Activated gamma-delta T cell treated with anti-CD3 and anti-CD28 coated beads, Interleukin-2, amount 50 U/mL, for 16 hours (primary cell): Measurements from ENCODE around the gene SLC6A3.

Experiments
- DNase-seq: peaks from one replicate; pipeline ENCODE4 v3.0.0-alpha.2; 2020; ENCODE audit warnings: low read depth

Gene SLC6A3

DNA sequence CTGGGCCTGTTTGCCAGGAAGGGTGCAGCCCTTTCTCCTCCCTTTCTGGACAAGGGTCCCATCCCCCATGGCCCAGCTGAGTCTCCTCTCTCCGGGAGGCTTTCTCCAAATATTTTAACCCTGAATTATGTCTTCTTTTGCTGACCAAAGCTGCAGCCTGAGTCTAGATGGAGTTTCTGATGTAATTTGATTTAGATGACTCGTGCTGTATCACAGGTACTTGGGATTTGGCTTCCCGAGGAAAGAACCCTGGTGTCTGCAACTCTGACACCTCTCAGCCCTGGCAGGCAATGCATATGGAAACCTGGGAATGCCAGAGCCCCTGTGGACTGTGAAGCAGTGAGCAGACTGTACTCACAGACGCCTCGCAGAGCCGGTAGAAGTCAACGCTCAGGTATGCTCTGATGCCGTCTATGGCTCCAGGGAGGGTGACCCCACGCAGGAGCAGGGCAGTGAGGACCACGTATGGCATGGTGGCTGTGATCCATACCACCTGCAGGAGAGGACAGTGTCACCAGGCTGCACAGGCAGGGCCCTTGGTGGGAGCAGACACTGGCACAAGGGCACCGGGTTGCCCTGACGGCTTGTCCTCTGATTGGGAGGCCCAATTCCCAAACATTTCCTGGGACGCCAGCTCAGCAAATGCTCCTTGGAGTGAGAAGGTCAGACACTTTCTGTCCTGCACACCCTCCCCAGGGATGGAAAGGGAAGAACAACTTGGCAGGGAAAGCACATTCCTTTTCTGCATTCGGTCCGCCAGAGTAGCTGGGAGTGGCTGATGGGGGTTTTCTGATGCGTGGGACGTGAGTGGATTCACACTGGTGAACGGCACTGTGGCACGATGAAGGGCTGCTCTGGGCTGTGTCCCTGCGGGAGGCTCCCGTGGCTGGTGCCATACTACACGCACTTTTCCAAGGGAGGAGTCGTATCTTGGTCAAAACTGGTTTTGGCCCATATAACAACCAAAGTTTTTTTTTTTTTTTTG lies 24.7 kb downstream of the SLC6A3 start:
- no peak for DNase-seq

DNA sequence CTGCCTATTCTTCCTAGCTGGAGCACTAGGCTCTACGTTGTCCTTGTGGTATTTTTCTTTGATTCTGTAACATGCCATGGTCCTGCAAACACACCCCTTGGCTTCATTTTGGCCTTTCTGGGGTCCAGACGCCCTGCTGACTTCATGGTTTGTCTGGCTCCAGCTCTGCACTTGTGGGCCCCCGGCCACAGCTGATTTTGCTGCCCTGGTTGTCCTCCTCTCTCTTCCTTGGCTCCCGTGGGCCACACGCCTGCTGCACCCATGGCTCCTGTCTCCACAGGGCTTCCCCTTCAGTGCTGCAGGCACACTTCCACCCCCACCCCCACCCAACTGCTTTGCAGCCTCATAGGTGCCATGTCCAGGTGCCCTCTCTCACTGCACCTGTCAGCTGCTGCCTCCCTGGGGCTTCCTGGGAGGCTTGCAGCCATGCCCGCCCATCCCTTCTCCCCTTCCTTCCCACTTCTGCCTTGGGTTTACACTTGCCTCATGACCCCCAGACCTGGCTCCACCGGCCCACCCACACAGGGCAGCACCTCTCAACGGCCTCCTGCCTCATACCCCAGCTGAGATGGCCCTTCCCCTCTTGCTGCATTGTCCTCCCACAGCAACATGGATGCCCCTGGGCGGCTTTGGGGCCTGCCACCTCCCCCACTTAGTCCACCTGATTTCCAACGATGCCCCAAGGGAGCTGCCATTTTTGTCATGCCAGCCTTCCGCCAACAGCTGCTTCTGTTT lies 25.6 kb downstream of the SLC6A3 start:
- no peak for DNase-seq

DNA sequence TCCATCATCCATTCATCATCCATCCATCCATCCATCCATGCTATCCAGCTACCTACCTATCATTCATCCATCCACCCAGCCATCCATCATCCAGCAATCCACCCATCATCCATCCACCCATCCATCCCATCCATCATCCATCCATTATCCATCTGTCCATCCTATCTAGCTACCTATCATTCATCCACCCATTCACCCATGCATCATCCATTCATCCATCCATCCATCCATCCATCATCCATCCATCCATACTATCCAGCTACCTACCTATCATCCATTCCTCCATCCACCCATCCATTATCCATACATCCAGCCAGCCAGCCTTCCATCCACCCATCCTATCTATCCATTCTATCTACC lies 26.3 kb downstream of the SLC6A3 start:
- DNase-seq, result no peak

DNA sequence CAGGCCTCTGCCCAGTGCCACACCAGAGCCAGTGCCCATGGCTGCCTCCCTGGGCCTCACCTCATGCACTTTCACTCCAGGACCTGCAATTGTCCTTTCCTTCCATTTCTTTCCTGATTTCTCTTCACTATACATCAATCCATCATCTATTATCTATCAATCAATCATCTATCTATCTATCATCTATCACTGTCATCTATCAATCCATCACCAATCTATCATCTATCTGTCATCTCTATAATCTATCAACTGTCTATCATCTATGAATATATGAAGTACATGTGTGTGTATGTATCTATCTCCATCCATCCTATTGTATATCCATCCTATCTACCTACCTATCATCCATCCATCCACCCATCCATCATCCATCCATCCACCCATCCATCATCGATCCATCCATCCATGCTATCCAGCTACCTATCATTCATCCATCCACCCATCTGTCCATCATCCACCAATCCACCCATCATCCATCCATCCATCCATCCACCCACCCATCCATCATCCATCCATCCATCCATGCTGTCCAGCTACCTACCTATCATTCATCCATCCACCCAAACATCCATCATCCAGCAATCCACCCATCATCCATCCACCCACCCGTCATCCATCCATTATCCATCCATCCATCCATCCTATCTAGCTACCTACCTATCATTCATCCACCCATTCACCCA lies 26.9 kb downstream of the SLC6A3 start:
- no peak for DNase-seq

DNA sequence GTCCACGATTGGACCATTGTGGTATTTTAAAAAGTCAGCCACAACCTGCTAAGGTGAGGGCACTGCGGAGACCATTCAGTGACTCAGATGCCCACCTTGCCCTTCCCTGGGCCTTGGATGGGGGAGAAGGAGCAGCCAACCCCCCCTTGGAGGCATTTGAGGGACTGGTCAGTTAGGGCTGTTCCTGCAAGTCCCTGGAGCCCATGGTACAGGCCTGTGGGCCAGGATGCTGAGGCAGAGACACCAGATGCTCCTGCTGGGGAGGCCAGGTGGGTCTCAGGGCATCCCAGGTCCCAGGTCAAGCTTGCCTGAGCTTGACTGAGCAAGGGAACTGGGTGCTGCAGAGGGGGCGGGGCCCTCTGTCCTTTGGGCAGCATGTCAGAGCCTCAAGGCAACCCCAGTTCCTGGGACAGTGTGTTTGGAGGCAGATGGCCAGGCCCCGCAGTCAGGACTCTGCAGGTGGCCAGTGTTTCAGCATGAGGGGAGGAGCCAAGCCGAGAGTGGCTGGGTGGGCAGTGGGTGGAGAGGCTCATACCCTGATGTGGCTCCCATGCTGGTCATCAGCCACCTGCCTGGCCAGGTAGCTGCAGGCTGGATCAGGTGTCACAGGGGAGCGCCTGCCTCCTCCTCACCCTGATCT lies 27.5 kb downstream of the SLC6A3 start:
- no peak for DNase-seq

DNA sequence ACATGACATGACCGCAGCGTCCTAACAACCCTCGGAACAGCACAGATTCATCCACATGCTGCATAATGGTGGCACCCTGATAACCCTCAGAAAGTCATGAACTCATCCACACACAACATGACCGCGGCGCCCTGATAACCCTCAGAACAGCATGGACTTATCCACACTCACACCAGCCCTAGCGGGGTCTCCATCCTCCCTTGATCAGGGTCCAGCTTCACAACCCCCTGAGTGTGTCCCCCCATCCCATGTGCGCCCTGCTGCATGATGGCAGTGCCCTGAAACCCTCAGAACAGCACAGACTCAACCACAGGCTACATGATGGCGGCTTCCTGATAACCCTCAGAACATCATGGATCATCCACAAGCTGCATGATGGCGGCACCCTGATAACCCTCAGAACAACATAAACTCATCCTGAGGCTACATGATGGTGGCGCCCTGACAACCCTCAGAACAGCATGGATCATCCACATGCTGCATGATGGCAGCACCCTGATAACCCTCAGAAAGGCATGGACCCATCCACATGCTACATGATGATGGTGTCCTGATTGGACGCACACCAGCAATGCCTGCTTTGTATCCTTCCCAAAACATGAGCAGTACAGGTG lies 28.3 kb downstream of the SLC6A3 start:
- DNase-seq, result no peak

DNA sequence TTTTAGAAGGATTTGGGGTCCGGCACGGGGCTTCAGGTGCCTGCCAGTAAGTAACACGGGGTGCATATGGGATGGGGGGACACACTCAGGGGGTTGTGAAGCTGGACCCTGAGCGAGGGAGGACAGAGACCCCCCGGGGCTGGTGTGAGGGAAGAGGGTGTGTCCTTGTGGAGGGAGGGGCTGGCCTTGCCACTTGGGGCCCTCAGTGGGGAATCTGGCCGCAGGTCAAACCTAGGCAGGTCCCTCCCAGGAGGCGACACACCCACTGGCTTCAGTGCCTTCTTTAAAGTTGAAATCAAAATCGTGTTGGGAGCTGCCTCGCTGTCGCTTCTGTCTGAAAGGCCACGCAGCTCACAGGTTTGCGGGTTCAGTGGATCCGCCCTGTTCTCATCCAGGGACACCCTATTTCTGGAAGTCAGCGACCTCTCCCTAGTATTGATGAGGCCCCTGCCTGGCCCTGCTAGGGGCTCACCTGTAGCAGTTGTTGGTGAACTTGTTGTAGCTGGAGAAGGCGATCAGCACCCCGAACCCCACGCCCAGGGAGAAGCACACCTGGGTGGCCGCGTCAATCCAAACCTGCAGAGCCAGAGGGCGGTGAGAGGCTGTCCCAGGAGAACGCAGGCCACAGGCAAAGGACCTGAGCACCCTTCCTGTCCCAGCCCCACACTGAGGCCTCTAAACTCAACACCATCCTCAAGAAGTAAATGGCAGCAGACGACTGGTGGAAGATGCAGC lies 29.4 kb downstream of the SLC6A3 start:
- DNase-seq, result no peak

DNA sequence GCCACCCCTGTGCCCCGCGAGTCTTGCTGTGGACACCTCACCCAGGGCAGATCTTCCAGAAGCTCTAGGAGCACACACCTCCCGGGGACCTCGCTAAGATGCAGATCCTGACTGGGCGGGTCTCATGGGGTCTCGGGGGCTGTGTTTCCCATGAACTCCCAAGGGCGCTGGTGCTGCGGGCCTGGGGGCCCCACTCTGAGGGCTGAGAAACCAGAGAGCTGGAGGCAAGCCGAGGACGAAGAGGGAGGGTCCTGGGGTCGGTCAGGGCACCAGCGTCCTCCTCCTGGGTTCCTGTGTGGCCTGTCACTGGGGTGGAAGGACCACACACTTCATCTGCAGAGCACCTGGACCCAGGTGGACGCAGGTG lies 30.2 kb downstream of the SLC6A3 start:
- no peak for DNase-seq

DNA sequence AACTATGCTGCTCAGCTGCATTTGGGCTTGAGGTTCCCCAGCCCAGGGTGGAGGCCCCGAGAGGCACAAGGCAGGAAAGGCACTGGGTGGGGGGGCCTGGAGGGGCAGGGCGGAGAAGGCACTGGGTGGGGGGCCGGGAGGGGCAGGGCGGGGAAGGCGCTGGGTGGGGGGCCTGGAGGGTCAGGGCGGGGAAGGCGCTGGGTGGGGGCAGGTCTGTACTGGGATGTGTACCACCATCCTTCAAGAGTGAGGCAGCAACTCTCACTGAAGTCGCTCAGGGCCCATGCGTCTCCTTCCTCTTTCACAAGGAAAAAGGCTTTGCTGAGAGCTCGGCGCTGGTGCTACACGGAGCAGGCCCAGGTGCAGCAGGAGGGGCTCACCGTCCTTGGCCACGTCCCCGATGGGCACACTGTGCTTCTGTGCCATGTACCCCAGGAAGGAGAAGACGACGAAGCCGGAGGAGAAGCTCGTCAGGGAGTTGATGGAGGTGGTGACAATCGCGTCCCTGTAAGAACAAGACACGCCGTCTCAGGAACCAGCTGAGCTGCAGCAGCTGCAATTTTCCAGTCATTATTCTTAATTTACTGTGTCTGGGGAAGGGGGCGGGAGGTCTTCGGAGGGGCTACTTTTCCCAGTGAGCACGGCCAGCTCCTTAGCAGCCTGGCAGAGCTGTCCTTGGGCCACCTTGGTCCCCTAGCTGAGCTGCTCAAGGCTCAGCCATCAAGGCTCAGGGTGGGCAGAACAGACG lies 30.8 kb downstream of the SLC6A3 start:
- no peak for DNase-seq

DNA sequence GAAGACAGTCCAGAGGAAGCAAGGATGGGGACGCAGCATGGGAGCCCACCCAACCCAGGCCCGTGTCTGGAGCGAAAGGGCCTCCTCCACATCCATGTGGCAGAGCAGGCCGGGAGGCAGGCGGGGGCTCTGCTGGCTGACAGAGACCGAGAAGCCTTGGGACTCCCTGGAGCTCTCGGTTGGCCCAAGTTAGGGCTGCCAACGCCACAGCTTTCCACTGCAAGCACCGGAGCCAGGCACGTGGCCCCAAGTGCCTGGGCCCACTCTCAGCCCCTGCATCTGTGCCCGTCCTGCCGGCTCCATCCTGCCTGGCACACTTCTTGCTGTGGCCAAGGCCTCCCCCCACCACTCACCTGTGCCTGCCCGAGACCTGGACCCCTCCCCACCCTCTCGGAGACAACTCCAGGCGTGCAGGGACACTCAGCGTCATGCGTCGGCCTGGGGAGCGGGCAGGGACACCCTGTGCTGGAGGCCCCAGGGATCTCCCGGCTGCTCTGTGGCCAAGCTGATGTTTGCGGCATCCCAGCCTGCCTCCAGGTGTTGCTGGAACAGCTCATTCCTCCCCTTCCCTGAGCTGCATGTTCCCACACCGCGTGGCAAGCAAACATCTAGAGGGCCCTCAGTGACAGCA lies 31.5 kb downstream of the SLC6A3 start:
- no peak for DNase-seq

DNA sequence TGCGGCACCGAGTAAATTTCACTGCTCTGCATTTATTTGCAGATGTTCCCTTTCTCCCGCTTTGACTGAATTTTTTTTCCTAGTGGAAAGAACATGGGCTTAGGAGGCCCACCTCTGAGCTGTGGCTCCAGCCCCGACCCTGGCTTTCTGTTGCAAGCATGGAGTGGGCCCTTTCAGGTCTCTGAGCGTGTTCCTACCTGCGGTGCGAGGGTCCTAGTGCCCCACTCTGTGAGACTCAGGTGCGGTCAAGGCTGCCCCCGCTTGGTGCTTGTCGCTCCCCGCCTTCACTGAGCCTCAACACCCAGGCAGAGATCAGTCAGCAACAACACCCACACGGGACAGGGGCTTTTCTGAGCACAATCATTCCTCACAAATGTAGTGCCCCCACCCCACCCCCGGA lies 32.0 kb downstream of the SLC6A3 start:
- DNase-seq, result no peak

DNA sequence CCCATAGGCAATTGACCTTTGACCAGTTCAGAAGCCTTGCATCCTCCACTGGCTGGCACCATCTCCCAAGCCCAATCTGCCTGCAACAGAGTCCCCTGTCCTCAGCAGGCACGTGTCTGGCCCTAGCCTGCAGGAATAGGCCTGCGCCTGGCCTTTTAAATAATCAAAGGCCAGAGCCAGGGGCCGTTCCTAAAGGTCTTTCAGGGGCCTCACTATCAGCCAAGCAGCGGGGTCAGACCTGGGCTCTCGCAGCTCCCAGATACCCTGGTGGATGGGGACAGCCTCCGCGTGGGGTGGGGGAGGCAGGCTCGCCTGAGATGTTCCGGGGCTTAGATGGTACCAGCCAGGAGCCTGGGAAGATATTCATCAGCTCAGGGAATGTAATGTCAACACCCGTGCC lies 32.6 kb downstream of the SLC6A3 start:
- DNase-seq, result no peak

DNA sequence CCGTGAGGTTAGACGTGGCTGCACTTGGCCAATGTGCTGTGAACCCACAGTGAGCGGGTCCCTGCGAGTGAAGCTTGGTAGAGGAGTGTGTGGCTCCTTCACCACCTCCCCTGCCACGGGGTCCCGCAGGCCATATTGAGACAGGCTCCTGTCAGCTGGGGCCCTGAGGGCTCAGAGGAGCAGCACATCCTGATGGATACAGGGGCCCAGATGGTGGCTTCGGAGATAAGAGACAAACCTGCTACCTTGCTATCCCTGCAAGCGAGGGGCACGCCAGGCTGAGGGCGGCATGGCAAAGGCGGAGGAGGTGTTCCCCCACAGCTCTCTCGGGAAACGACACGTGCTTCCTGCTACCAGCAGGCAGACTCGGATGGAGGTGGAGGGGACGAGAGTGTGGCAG lies 33.1 kb downstream of the SLC6A3 start:
- DNase-seq, result no peak

DNA sequence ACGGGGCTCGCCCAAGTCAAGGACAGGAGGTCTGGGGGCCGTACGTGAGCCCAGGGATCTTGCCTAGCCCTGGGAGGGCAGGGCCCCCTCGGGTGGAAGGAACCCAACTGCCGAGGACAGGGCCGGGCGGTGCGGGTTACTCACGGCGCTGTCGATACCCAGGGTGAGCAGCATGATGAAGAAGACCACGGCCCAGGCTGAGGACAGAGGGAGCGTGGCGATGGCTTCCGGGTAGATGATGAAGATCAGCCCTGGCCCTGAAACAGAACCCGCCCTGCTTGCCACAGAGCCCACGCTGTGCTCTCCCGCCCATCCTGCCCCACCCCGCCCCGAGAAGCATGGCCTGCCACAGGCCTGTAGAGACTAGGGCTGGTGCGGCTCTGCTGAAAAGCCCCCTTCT lies 34.1 kb downstream of the SLC6A3 start:
- DNase-seq, result no peak

DNA sequence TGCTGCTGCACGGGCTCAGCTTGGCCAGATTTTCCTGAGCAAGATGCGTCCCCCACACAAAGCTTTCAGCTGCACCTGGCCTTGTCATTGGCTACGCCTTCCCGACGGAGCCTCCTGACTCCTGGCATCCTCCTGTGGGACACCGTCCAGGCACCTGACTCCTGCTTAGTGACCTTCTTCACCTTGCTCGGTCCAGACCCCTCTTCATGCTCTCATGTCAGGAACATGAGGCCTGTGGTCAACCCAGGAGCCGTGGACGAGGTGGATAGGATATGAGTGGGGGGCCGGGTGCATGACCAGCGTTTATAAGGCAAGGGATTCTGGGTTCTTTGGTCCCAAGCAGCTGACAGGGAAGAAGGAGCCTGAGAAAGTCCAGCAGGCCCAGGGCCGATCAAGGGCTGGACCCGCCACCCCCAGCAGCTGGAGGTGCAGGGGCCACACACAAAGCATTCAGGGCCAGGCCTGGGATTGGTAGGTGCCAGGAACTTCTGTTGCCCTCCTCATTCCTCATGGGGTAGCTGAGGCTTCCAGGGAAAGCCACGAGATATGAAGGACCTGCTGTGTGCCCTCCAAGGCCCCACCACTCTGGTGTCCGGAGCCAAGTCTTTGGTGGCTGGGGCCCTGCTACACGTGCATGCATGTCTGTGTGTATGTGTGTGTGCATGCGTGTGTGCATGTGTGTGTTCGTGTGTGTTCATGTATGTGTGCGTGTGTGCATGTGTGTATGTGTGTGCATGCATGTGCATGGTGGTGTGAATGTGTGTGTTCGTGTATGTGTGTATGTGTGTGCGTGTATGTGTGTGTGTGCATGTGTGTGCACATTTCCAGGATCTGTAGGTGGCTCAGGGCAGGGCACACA lies 34.9 kb downstream of the SLC6A3 start:
- no peak for DNase-seq

DNA sequence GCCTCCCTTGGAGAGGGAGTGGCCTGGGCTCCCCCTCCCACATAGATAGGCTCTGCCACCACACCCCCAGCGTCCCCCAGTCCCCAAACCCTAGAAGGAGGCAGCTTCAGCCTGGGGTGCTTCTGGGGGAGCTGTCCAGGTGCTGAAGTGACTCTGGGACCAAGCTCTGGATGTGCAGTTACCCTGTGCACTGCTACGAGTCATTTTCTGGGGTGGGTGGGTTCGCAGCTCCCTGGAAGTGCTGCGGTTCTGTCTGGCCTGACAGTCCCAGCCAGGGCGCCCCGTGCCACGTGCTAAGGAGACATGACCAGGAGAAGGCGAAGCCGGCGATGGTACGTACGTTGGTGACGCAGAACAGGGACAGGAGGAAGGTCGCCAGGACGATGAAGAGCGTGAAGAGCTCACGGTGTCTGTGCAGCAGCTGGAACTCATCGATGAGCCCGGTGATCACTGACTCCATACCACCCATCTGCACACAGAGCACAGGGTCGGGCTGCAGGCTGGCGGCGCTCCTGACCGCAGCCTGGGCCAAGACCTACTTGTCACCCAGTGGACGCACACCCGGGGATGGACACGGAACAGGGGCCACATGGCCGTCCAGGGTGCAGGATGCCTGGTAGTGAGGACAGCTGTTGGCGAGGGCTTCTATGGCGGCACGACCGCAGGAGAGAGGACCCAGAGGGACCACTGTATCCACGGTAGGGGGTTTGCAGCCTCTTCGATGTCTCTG lies 35.7 kb downstream of the SLC6A3 start:
- DNase-seq, result no peak

DNA sequence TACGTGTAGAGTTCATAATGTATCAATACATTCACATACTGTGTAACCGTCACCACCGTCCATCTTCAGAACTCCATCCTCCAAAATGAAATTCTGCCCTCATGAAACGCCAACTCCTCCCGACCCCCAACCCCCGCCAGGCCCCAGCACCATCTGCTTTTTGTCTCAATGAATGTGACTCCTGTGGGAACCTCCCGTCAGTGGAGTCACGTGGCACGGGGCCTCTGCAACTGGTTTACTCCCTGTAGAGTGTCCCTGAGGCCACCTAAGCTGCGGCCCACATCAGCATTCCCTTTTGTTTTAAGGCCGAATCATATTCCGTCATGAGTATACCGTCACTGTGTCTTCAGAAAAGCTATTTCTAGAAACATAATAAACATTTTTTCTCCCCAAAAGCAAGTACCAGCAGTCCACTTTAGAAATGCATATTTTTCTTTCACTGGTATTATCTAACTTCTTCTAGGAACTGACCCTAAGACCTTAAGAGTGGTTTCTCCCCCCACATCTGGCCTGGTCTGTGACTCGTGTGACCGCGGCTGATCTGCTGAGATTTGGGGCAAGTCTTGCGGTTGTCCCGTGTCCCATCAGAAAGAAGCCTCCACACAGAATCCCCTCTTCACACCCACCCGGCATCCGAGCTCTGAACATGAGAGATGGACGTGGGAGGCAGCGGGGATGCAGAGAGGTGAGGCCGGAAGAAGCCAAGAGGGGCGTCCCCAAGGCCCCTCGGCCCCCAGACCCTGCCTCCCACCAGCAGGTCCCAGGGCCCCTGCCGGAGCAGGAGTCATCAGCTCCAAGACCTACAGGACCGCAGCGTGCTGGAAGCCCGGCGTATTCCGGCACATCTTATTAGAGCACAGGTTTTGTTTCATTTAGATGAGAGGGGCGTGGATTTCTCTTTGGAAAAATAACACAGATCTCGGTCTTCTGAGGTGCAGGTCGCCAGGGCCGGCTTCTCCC lies 38.3 kb downstream of the SLC6A3 start:
- DNase-seq, result no peak
